SK-N-SH (cell line): ENCODE results near the gene MBP. TPM values are rescaled to one million over a fixed set of nuclear protein-coding genes. Genes with fewer than 3 reads are reported as not detected.

Experiments used
- CTCF ChIA-PET: fragments of 300-600, 350-600 bp; formaldehyde crosslinking; extraction: SDS; loops from one replicate; lab custom pipeline; 2021; lab: Yijun Ruan, JAX
- POLR2A ChIA-PET: fragments of 350-600 bp; sonication (Branson Sonifier 250); formaldehyde crosslinking; extraction: SDS; loops from one replicate; lab custom pipeline; 2020; ENCODE audit warnings: antibody characterized with exemption, inconsistent platforms; lab: Yijun Ruan, JAX
- DNase-seq: peaks from one replicate; pipeline ENCODE4 v3.0.0; 2012
- H2AFZ ChIP-seq: fragments of 200-600 bp; sonication (generic); 2 replicates; pipeline ENCODE4 v1.8.1; 2016; ENCODE audit warnings: antibody characterized with exemption, mild to moderate bottlenecking, low read depth
- H3F3A ChIP-seq: fragments of 200-600 bp; sonication (generic); replicated peaks from 2 replicates; pipeline ENCODE3; 2016; ENCODE audit warnings: antibody characterized with exemption, mild to moderate bottlenecking; ENCODE audit not compliant: insufficient read depth
- H3K27ac ChIP-seq, 2 experiments: fragments of 200-500 bp in 1 of 2; fragments of 200-600 bp in 1 of 2; sonication (Bioruptor generic) in 1 of 2; sonication (generic), shearing (Covaris generic) in 1 of 2; 2 replicates each; pipeline versions ENCODE4 v1.5.1 to v1.6.1; 2014 to 2016; ENCODE audit warnings: low read depth in 2 of 2, inconsistent platforms in 1 of 2, low read length in 1 of 2, mild to moderate bottlenecking in 1 of 2, mixed read lengths in 1 of 2
- H3K27me3 ChIP-seq: fragments of 200-600 bp; sonication (generic), shearing (Covaris generic); 2 replicates; pipeline ENCODE4 v1.6.1; 2016; ENCODE audit warnings: mixed run types; ENCODE audit not compliant: insufficient read depth
- H3K36me3 ChIP-seq, 2 experiments: fragments of 200-500 bp in 1 of 2; fragments of 200-600 bp in 1 of 2; sonication (Bioruptor generic) in 1 of 2; sonication (generic) in 1 of 2; replicated peaks in 1 of 2; 2 replicates each; pipeline versions ENCODE3 to v1.5.1; 2014 to 2016; ENCODE audit warnings: low read length in 1 of 2, mild to moderate bottlenecking in 1 of 2; ENCODE audit not compliant: insufficient read depth in 2 of 2, control insufficient read depth in 1 of 2
- H3K4me1 ChIP-seq, 2 experiments: fragments of 200-500 bp in 1 of 2; fragments of 200-600 bp in 1 of 2; sonication (Bioruptor generic) in 1 of 2; sonication (generic), shearing (Covaris generic) in 1 of 2; 2 replicates each; pipeline versions ENCODE4 v1.5.1 to v1.6.1; 2014 to 2016; ENCODE audit warnings: low read depth in 1 of 2, low read length in 1 of 2, mixed run types in 1 of 2; ENCODE audit not compliant: insufficient read depth in 2 of 2, control insufficient read depth in 1 of 2
- H3K4me2 ChIP-seq: fragments of 200-600 bp; sonication (generic), shearing (Covaris generic); 2 replicates; pipeline ENCODE4 v1.6.1; 2017; ENCODE audit warnings: mixed run types
- H3K4me3 ChIP-seq, 2 experiments: fragments of 200-500 bp in 1 of 2; fragments of 200-600 bp in 1 of 2; sonication (Bioruptor generic) in 1 of 2; sonication (generic), shearing (Covaris generic) in 1 of 2; 2 replicates each; pipeline versions ENCODE4 v1.5.1 to v1.8.1; 2014 to 2016; ENCODE audit warnings: low read depth in 2 of 2, inconsistent platforms in 1 of 2, low read length in 1 of 2, mild to moderate bottlenecking in 1 of 2, mixed read lengths in 1 of 2, moderate library complexity in 1 of 2
- H3K79me2 ChIP-seq: fragments of 200-600 bp; sonication (generic); 2 replicates; pipeline ENCODE4 v1.8.1; 2017; ENCODE audit warnings: mild to moderate bottlenecking; ENCODE audit not compliant: insufficient read depth
- H3K9ac ChIP-seq: fragments of 200-600 bp; sonication (generic); 2 replicates; pipeline ENCODE4 v1.6.1; 2017; ENCODE audit warnings: mixed run types
- H3K9me2 ChIP-seq: fragments of 200-600 bp; sonication (generic); 2 replicates; pipeline ENCODE4 v1.6.1; 2017; ENCODE audit warnings: mixed run types
- H3K9me3 ChIP-seq: fragments of 200-600 bp; sonication (generic); 2 replicates; pipeline ENCODE4 v1.6.1; 2017; ENCODE audit warnings: mixed run types, mild to moderate bottlenecking, moderate library complexity
- H4K20me1 ChIP-seq: fragments of 200-600 bp; sonication (generic); 2 replicates; pipeline ENCODE4 v1.6.1; 2017; ENCODE audit warnings: mild to moderate bottlenecking, mixed run types; ENCODE audit not compliant: insufficient read depth
- CHD2 ChIP-seq: fragments of 150-350 bp; IDR thresholded peaks from 2 replicates; pipeline ENCODE4 v1.6.1; 2018; ENCODE audit warnings: low read length; ENCODE audit not compliant: partially characterized antibody
- CTCF ChIP-seq: fragments of 200-600 bp; sonication (generic); IDR thresholded peaks from 2 replicates; pipeline ENCODE4 v1.6.1; 2017; ENCODE audit warnings: antibody characterized with exemption, mild to moderate bottlenecking, moderate library complexity
- ELF1 ChIP-seq: IDR thresholded peaks from 2 replicates; pipeline ENCODE4 v1.4.0; 2012
- EZH2phosphoT487 ChIP-seq: fragments of 200-600 bp; sonication (generic); IDR thresholded peaks from 2 replicates; pipeline ENCODE4 v1.6.1; 2017; ENCODE audit warnings: low read depth, mixed run types, mild to moderate bottlenecking, antibody characterized with exemption, moderate library complexity, borderline replicate concordance
- FOSL2 ChIP-seq: IDR thresholded peaks from 2 replicates; pipeline ENCODE4 v1.4.0; 2012; ENCODE audit warnings: low read depth, mild to moderate bottlenecking, moderate library complexity, borderline replicate concordance
- FOXJ3 ChIP-seq: sonication (generic); formaldehyde crosslinking; IDR thresholded peaks from 2 replicates; pipeline ENCODE4 v1.5.1; 2020; ENCODE audit warnings: mild to moderate bottlenecking, missing genetic modification reagents
- GABPA ChIP-seq: IDR thresholded peaks from 2 replicates; pipeline ENCODE4 v1.4.0; 2012; ENCODE audit warnings: low read depth, mild to moderate bottlenecking
- GATA2 ChIP-seq: sonication (generic); formaldehyde crosslinking; IDR thresholded peaks from 2 replicates; pipeline ENCODE4 v1.5.0; 2020; ENCODE audit warnings: mild to moderate bottlenecking, missing genetic modification reagents
- JUND ChIP-seq: IDR thresholded peaks from 2 replicates; pipeline ENCODE4 v1.4.0; 2012
- MAX ChIP-seq: IDR thresholded peaks from 2 replicates; pipeline ENCODE4 v1.4.0; 2012; ENCODE audit warnings: low read depth
- MEF2A ChIP-seq: IDR thresholded peaks from 2 replicates; pipeline ENCODE4 v1.4.0; 2012; ENCODE audit warnings: low read depth, borderline replicate concordance
- MXI1 ChIP-seq: IDR thresholded peaks from 2 replicates; pipeline ENCODE4 v1.6.1; 2012; ENCODE audit warnings: mild to moderate bottlenecking, low read depth, low read length, improper control_type of control experiment
- NFIC ChIP-seq: IDR thresholded peaks from 2 replicates; pipeline ENCODE4 v1.4.0; 2012; ENCODE audit warnings: borderline replicate concordance
- NRF1 ChIP-seq: IDR thresholded peaks from 2 replicates; pipeline ENCODE4 v1.6.1; 2012; ENCODE audit warnings: low read depth, mild to moderate bottlenecking, low read length
- PBX3 ChIP-seq: IDR thresholded peaks from 2 replicates; pipeline ENCODE4; 2012
- POLR2AphosphoS5 ChIP-seq: IDR thresholded peaks from 2 replicates; pipeline ENCODE4 v1.6.1; 2012; ENCODE audit warnings: low read depth, low read length
- RAD21 ChIP-seq: IDR thresholded peaks from 2 replicates; pipeline ENCODE4 v1.6.1; 2012; ENCODE audit warnings: mild to moderate bottlenecking, low read length
- REST ChIP-seq: IDR thresholded peaks from 2 replicates; pipeline ENCODE4 v1.6.1; 2012; ENCODE audit warnings: mild to moderate bottlenecking, low read depth, low read length, moderate library complexity
- RFX5 ChIP-seq: IDR thresholded peaks from 2 replicates; pipeline ENCODE4 v1.6.1; 2012; ENCODE audit warnings: mild to moderate bottlenecking, improper control_type of control experiment, low read length
- SIN3A ChIP-seq: IDR thresholded peaks from 2 replicates; pipeline ENCODE4 v1.6.1; 2012; ENCODE audit warnings: low read depth, mild to moderate bottlenecking, low read length, moderate library complexity, borderline replicate concordance
- SMC3 ChIP-seq: IDR thresholded peaks from 2 replicates; pipeline ENCODE4 v1.6.1; 2012; ENCODE audit warnings: low read depth, low read length, improper control_type of control experiment
- TAF1 ChIP-seq: IDR thresholded peaks from 2 replicates; pipeline ENCODE4 v1.6.1; 2012; ENCODE audit warnings: low read depth, mild to moderate bottlenecking, low read length, moderate library complexity, borderline replicate concordance
- TCF12 ChIP-seq: IDR thresholded peaks from 2 replicates; pipeline ENCODE4 v1.4.0; 2012
- TEAD4 ChIP-seq: IDR thresholded peaks from 2 replicates; pipeline ENCODE4 v1.4.0; 2012; ENCODE audit warnings: mild to moderate bottlenecking, borderline replicate concordance; ENCODE audit not compliant: insufficient read depth
- USF1 ChIP-seq: IDR thresholded peaks from 2 replicates; pipeline ENCODE4 v1.4.0; 2012; ENCODE audit warnings: low read depth, borderline replicate concordance
- YY1 ChIP-seq: IDR thresholded peaks from 2 replicates; pipeline ENCODE4 v1.4.0; 2012; ENCODE audit warnings: low read depth, mild to moderate bottlenecking
- WGBS: methylation state at CpG from one replicate; pipeline ENCODE4 v1.1.6; 2017; ENCODE audit warnings: low lambda C conversion rate; 5-methylcytosine and 5-hydroxymethylcytosine counted together
- polyA plus RNA-seq, 3 experiments: library from polyadenylated mRNA; depleted of rRNA; stranded (reverse); fragments of >200 nt; gene quantifications; 2 replicates each; pipeline ENCODE4 v1.2.3, GENCODE V29; 2012

Gene MBP
- polyA plus RNA-seq, 1 of the 3 experiments (the other 2 are of a cell fraction) = 1.6 TPM

- no peak overlapping the region for H3K4me3 ChIP-seq
- H2AFZ ChIP-seq = no peak overlapping the region
- H3K79me2 ChIP-seq = no peaks in the 10 kb centered on the region
- ChIA-PET POLR2A (no interaction called here), CTCF (interaction anchor here (0.9 to 2.7 kb wide), 4 partner anchors 46 to 165 kb away, joined by 3 to 8 read pairs (median 4); no protein-coding TSS in a partner anchor)
- H3K4me1 ChIP-seq = no peaks in the 10 kb centered on the region
- no peaks in the 10 kb centered on the region for H3K9me3 ChIP-seq
- H3K27me3 ChIP-seq = no peaks in the 10 kb centered on the region
- 76% methylated on average over 9 of the region's 9 CpGs for WGBS
- H3F3A ChIP-seq = no peaks in the 10 kb centered on the region
- no peaks in the 10 kb centered on the region for H3K36me3 ChIP-seq
- no peak overlapping the region for H3K9ac ChIP-seq
- H3K4me2 ChIP-seq = no peak overlapping the region
- no peaks in the 10 kb centered on the region for H3K9me2 ChIP-seq
- H4K20me1 ChIP-seq = no peaks in the 10 kb centered on the region
- no peak for TF ChIP-seq EZH2phosphoT487
- TF ChIP-seq FOSL2 = no peak
- TF ChIP-seq TEAD4 = no peak
- TF ChIP-seq TCF12 = no peak
- TF ChIP-seq RAD21 = no peak
- TF ChIP-seq CTCF = no peak
- no peak for TF ChIP-seq CHD2
- TF ChIP-seq YY1 = no peak
- TF ChIP-seq MAX = no peak
- TF ChIP-seq NRF1 = no peak
- TF ChIP-seq GABPA = no peak
- TF ChIP-seq NFIC = no peak
- TF ChIP-seq MEF2A = no peak
- no peak for TF ChIP-seq SIN3A
- TF ChIP-seq SMC3 = no peak
- TF ChIP-seq ELF1 = no peak
- no peak for TF ChIP-seq MXI1
- no peak for DNase-seq
- no peak overlapping the region for H3K27ac ChIP-seq
These were observed 86.2 kb downstream of the MBP start for GRCh38 chr18:77046409-77046808.

- H3K4me2 ChIP-seq = no peak overlapping the region
- no peaks in the 10 kb centered on the region for H3K79me2 ChIP-seq
- no peaks in the 10 kb centered on the region for H3K27me3 ChIP-seq
- ChIA-PET CTCF (interaction anchor here (1.1 to 2.7 kb wide), 3 partner anchors 45 to 166 kb away, joined by 3 to 8 read pairs (median 5); no protein-coding TSS in a partner anchor), POLR2A (no interaction called here)
- H3F3A ChIP-seq = no peaks in the 10 kb centered on the region
- no peaks in the 10 kb centered on the region for H3K4me1 ChIP-seq
- H3K9ac ChIP-seq = no peak overlapping the region
- H2AFZ ChIP-seq = no peak overlapping the region
- DNase-seq = no peak
- no peaks in the 10 kb centered on the region for H3K9me3 ChIP-seq
- no peak overlapping the region for H3K27ac ChIP-seq
- no peaks in the 10 kb centered on the region for H3K36me3 ChIP-seq
- no peaks in the 10 kb centered on the region for H4K20me1 ChIP-seq
- no peak overlapping the region for H3K4me3 ChIP-seq
- no peaks in the 10 kb centered on the region for H3K9me2 ChIP-seq
- 76% methylated on average over 6 of the region's 6 CpGs for WGBS
- TF ChIP-seq POLR2AphosphoS5 (no peak), REST (no peak), RFX5 (no peak), PBX3 (no peak), FOXJ3 (CRISPR knock-in tag) (no peak), TEAD4 (no peak), TAF1 (no peak), USF1 (no peak), GATA2 (CRISPR knock-in tag) (no peak), JUND (no peak)
These were observed 86.9 kb downstream of the MBP start for GRCh38 chr18:77045677-77046076.
